Small intestine (tissue), 7 donors: ENCODE measurements around the gene KCNJ6. TPM values are rescaled to one million over a fixed set of nuclear protein-coding genes. Genes with fewer than 3 reads are reported as not detected.

Experiments used
- DNase-seq, 2 donors: peaks; one replicate each; pipeline versions ENCODE4 v3.0.0 to v3.0.0-alpha.2; 2013
- FAIRE-seq: peaks from 2 replicates; lab custom pipeline; 2012; peaks lifted over from hg19 to GRCh38; lab: Jason Lieb, UNC
- H3K27ac ChIP-seq, 3 donors: one replicate each; pipeline ENCODE4 v1.5.1; 2013; ENCODE audit warnings: low read length in 2 of 3, mild to moderate bottlenecking in 2 of 3, control low read depth in 1 of 3, inconsistent platforms in 1 of 3, low read depth in 1 of 3, moderate library complexity in 1 of 3
- H3K27me3 ChIP-seq, 3 donors: one replicate each; pipeline ENCODE4 v1.6.1; 2013; ENCODE audit warnings: low read length in 3 of 3, inconsistent platforms in 1 of 3; ENCODE audit not compliant: control insufficient read depth in 3 of 3, insufficient read depth in 3 of 3
- H3K36me3 ChIP-seq, 3 donors: one replicate each; pipeline ENCODE4 v1.6.1; 2013; ENCODE audit warnings: low read length in 3 of 3, inconsistent platforms in 1 of 3, low read depth in 1 of 3, mild to moderate bottlenecking in 1 of 3, moderate library complexity in 1 of 3; ENCODE audit not compliant: control insufficient read depth in 3 of 3, insufficient read depth in 2 of 3
- H3K4me1 ChIP-seq, 3 donors: one replicate each; pipeline ENCODE4 v1.6.1; 2013; ENCODE audit warnings: low read length in 2 of 3, inconsistent platforms in 1 of 3, low read depth in 1 of 3, mild to moderate bottlenecking in 1 of 3, moderate library complexity in 1 of 3; ENCODE audit not compliant: control insufficient read depth in 3 of 3, insufficient read depth in 2 of 3
- H3K4me3 ChIP-seq, 3 donors: one replicate each; pipeline ENCODE4 v1.5.1; 2013; ENCODE audit warnings: low read length in 3 of 3, control low read depth in 1 of 3, inconsistent platforms in 1 of 3, low read depth in 1 of 3, mild to moderate bottlenecking in 1 of 3, moderate library complexity in 1 of 3
- H3K9me3 ChIP-seq, 2 donors: one replicate each; pipeline ENCODE4 v1.6.1; 2013; ENCODE audit warnings: low read depth in 1 of 2, low read length in 1 of 2; ENCODE audit not compliant: control insufficient read depth in 2 of 2, insufficient read depth in 1 of 2
- WGBS, 3 donors: extraction: QIAGEN DNeasy Blood & Tissue Kit; methylation state at CpG; one replicate each; pipeline ENCODE4 v1.1.7; 2013; 5-methylcytosine and 5-hydroxymethylcytosine counted together
- polyA plus RNA-seq, 4 donors: library from polyadenylated mRNA; stranded (reverse) in 3 of 4; unstranded in 1 of 4; fragments of 200-250 nt in 3 of 4; fragments of 120-200 nt in 1 of 4; gene quantifications; one replicate each; pipeline versions ENCODE4 v1.2.1 to v1.2.3, GENCODE V29; 2013
- donor health status: healthy with polysubstance abuse.
- donor health status: control.
- donor health status: control.
- donor health status: Bipolar disorder and iron deficiency.
- donor health status: healthy.

KCNJ6 gene
- polyA plus RNA-seq, 4 donors: under 0.01 to 0.24 (median 0.03) TPM; not detected in 1

DNA sequence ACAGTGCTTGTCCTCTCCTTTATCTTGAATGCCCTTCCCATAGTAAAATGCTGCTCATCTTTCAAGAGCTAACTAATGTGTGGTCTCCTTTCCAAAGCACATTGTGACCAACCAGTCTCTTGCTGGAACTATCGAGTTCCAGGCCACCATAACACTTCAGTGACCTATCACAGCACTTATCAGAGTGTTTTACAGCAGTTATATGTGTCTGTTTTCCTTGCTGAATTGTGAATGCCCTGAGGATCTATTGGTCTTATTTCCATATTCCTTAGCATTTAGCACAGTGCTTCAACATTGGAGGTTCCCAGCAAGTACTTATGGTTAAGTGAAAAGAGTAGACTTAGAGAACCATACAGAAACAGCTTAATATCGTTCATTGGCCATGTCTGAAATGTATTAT, 285.4 kb downstream of the KCNJ6 start:
- H3K36me3 ChIP-seq: no peaks in the 10 kb centered on the region
- H3K9me3 ChIP-seq: peaks cover 0 to 2% of the 10 kb centered on the region in 2 donors
- H3K4me1 ChIP-seq: no peaks in the 10 kb centered on the region
- H3K27me3 ChIP-seq: peaks cover 0 to 7% (median 0%) of the 10 kb centered on the region in 3 donors
- H3K4me3 ChIP-seq: no peak overlapping the region
- FAIRE-seq (no peak), DNase-seq (no peak)
- no peak overlapping the region for H3K27ac ChIP-seq
- 67 to 82% (median 70%) methylated on average over 2 of the region's 2 CpGs for WGBS, 3 donors

DNA sequence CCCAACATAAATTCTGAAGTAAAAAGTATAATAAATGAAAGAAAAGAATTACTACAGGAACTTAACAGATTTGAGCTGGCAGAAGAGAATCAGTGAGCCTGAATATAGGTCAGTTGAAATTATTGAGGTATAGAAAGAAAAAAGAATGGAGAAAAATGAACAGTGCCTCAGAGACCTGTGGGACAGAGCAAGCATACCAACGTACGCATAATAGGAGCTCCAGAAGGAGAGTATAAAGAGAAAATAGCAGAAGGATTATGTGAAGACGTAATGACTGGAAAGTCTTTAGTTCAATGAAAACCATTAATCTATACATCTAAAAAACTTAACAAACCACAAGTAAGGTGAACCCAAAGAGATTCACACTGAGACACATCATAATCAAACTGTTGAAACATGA, 287.9 kb downstream of the KCNJ6 start:
- H3K36me3 ChIP-seq: no peaks in the 10 kb centered on the region
- DNase-seq (no peak), FAIRE-seq (no peak)

DNA sequence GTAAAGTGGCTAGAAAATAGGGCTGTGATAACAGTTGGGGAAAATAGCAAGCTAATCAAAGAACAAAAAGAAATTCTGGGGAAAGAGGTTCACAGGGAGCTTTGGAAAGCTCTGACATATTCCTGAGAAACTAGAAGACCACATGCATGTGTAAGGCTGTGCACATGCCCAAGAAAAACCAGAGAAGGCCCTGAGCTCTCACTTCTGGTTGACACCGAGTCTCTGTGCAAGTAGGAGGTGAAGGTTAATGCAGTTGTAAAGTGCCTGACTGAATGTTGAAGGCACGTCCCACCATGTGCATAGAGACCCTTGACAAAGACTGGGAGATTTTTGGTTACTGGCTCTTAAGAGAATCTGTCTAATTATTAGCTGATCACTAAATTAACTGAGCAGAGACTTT, 288.7 kb downstream of the KCNJ6 start:
- Histone ChIP-seq H3K27me3 (peaks cover 0 to 7% (median 0%) of the 10 kb centered on the region in 3 donors), H3K9me3 (no peaks in the 10 kb centered on the region), H3K4me1 (no peaks in the 10 kb centered on the region), H3K36me3 (no peaks in the 10 kb centered on the region), H3K4me3 (no peak overlapping the region), H3K27ac (no peak overlapping the region)
- DNase-seq (no peak), FAIRE-seq (no peak)
- WGBS, 3 donors: 88 to 94% (median 89%) methylated on average over 2 of the region's 2 CpGs

More for the DNA sequence above, 287.9 kb downstream of the KCNJ6 start:
- no peak overlapping the region for H3K27ac ChIP-seq
- H3K9me3 ChIP-seq: no peaks in the 10 kb centered on the region
- H3K27me3 ChIP-seq: peaks cover 0 to 7% (median 0%) of the 10 kb centered on the region in 3 donors
- no peak overlapping the region for H3K4me3 ChIP-seq
- 96 to 98% (median 98%) methylated on average over 3 of the region's 3 CpGs for WGBS, 3 donors
- no peaks in the 10 kb centered on the region for H3K4me1 ChIP-seq

DNA sequence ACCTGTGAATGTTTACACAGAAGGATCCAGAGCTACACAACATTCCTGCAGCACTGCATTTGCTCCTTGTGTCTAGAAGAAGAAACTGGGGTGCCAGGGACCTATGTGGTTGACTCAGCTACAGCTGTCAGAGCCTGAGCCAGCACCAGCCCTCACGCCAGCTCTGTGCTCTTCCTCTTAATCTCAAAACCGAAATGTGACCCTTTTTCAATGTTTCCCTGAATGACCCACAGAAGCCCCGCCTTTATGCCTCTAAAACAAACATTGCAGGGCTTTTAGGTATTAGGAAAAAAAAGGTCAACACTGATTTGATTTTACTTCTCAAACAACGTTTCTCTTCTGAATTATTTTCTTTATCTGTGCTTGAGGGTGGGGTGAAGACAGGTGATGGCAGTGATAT, 289.2 kb downstream of the KCNJ6 start:
- DNase-seq (no peak), FAIRE-seq (no peak)
- H3K36me3 ChIP-seq: no peaks in the 10 kb centered on the region

DNA sequence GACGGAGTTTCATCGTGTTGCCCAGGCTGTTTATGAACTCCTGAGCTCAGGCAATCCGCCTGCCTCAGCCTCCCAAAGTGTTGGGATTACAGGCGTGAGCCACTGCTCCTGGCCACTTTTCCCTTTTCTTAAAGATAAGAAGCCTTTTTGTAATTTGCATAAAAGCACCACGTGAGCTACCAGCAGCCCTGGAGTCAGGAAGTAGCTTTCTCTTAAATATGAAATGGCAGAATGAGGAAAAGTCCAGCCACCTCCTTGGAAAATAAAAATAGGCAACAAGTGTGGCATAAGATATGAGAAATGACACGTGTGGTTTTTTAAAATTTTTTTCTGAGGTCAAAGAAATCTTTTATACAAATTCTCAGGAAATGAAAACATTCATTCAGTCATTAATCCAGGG, 289.9 kb downstream of the KCNJ6 start:
- H3K4me1 ChIP-seq: no peaks in the 10 kb centered on the region
- no peak for FAIRE-seq
- no peaks in the 10 kb centered on the region for H3K36me3 ChIP-seq
- DNase-seq: no peak
- no peaks in the 10 kb centered on the region for H3K9me3 ChIP-seq
- H3K27ac ChIP-seq: no peak overlapping the region
- peaks cover 0 to under 1% (median 0%) of the 10 kb centered on the region in 3 donors for H3K27me3 ChIP-seq
- WGBS, 3 donors: 64 to 79% (median 66%) methylated on average over 6 of the region's 6 CpGs
- no peak overlapping the region for H3K4me3 ChIP-seq

More for the DNA sequence above, 289.2 kb downstream of the KCNJ6 start:
- Histone ChIP-seq H3K4me1 (no peaks in the 10 kb centered on the region), H3K27ac (no peak overlapping the region), H3K4me3 (no peak overlapping the region), H3K27me3 (peaks cover 0 to 7% (median 0%) of the 10 kb centered on the region in 3 donors), H3K9me3 (no peaks in the 10 kb centered on the region)
- 16 to 40% (median 25%) methylated on average over 4 of the region's 4 CpGs for WGBS, 3 donors

DNA sequence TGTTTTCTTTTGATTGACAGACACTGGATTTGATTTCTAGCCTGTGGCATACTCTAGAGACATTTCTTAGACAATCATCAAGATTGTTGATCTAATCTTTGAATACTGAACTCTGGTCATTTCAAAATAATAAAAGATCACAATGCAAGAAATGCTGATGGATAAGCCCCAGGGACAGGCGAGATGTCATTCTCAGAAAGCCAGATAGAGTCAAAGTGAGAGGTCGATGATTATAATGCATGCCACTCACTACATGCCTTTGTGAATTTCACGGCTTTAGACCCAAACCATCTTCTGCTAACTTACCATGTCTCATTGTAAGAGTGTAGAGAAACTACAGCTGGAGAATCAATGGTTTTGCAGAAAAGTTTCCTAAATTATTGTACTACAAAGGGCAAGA, 292.6 kb downstream of the KCNJ6 start:
- no peaks in the 10 kb centered on the region for H3K36me3 ChIP-seq
- no peak overlapping the region for H3K27ac ChIP-seq
- H3K4me1 ChIP-seq: no peaks in the 10 kb centered on the region
- H3K9me3 ChIP-seq: no peaks in the 10 kb centered on the region
- FAIRE-seq: no peak
- no peak overlapping the region for H3K4me3 ChIP-seq
- H3K27me3 ChIP-seq: no peaks in the 10 kb centered on the region
- no peak for DNase-seq
- WGBS, 3 donors: 76 to 81% (median 81%) methylated on average over 3 of the region's 3 CpGs

DNA sequence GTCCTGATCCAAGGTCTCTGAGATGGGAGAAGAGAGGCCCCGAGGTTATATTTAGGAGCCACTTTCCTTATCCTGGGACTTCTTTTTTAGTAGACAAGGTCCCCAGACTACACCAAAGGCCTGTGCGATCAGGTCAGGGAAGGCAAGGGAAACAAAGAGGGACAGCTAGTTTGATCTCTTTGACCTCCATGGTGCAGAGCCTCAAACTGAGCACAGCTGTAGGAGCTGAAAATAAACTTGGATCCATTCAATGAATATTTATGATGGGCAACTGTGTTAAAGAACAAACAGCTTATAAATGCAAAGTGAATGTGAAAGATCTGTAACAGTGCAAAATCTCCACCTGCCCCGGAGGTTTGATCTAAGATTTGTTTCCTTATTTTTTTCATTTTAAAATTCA, 293.1 kb downstream of the KCNJ6 start:
- no peak for FAIRE-seq
- 68 to 76% (median 68%) methylated on average over 3 of the region's 3 CpGs for WGBS, 3 donors
- no peak overlapping the region for H3K4me3 ChIP-seq

DNA sequence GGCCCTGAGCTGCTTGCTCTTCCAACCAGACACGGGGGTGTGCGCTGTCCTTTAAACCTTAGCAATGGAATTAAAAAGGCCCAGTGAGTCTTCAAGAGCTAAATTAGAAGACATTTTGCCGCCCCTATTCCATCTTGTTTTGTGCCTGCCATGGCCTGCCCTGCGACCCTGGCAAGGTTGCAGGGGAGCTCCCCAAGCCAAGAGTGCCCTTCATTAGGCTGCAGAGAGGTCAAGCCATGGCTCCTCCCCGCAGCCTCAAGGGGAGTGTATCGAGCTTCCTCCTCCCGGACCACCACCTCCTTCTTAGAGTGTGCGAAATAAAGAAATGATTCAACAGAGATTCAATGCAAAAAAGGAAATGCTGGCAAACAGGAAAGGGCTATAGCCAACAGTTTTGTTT, 293.5 kb downstream of the KCNJ6 start:
- H3K27me3 ChIP-seq: peaks cover 0 to 4% (median 0%) of the 10 kb centered on the region in 3 donors
- H3K27ac ChIP-seq: no peak overlapping the region

More for the DNA sequence above, 293.1 kb downstream of the KCNJ6 start:
- H3K27me3 ChIP-seq: peaks cover 0 to under 1% (median 0%) of the 10 kb centered on the region in 3 donors
- no peak overlapping the region for H3K27ac ChIP-seq
- H3K9me3 ChIP-seq: no peaks in the 10 kb centered on the region
- DNase-seq: no peak
- H3K4me1 ChIP-seq: no peaks in the 10 kb centered on the region
- H3K36me3 ChIP-seq: no peaks in the 10 kb centered on the region

DNA sequence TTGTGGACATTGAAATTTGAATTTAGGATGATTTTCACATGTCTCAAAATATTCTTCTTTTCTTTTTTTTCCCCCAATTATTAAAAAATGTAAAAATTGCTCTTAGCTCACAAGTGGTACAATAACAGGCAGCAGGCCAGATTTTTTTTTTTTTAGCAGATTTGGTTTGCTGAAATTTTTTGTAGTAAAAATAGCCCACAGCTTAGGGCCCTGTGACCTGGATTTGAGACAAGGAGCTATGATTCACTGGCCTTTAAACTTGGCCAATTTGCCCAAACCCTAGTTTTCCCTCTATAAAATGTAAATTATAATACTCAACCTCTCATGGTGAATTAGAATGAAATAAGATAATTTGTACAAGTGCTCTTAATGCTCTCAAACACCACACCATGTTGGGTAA, 295.9 kb downstream of the KCNJ6 start:
- DNase-seq: no peak
- Histone ChIP-seq H3K9me3 (no peaks in the 10 kb centered on the region), H3K4me3 (no peak overlapping the region), H3K27me3 (peaks cover 0 to 4% (median 0%) of the 10 kb centered on the region in 3 donors), H3K36me3 (no peaks in the 10 kb centered on the region), H3K27ac (no peak overlapping the region), H3K4me1 (no peaks in the 10 kb centered on the region)
- no peak for FAIRE-seq

More for the DNA sequence above, 293.5 kb downstream of the KCNJ6 start:
- no peaks in the 10 kb centered on the region for H3K4me1 ChIP-seq
- no peaks in the 10 kb centered on the region for H3K36me3 ChIP-seq
- H3K4me3 ChIP-seq: no peak overlapping the region
- DNase-seq: no peak
- FAIRE-seq: no peak
- WGBS, 3 donors: 86 to 90% (median 88%) methylated on average over 8 of the region's 8 CpGs
- no peaks in the 10 kb centered on the region for H3K9me3 ChIP-seq
